SK-N-DZ (cell line): ENCODE data around the gene CASZ1.

Experiments used
- DNase-seq: peaks from one replicate; pipeline ENCODE4 v3.0.0-alpha.2; 2015; ENCODE audit warnings: low spot score

The CASZ1 gene

GRCh38 chr1:10610901-10611600 lies 185.4 kb downstream of the CASZ1 start:
- no peak for DNase-seq

- DNase-seq: no peak
These were observed 187.8 kb downstream of the CASZ1 start for GRCh38 chr1:10608690-10609089.

GRCh38 chr1:10607228-10607627 lies 189.2 kb downstream of the CASZ1 start:
- DNase-seq: no peak

- no peak for DNase-seq
These were observed 190.4 kb downstream of the CASZ1 start for GRCh38 chr1:10606064-10606463.

- no peak for DNase-seq
These were observed 191.5 kb downstream of the CASZ1 start for GRCh38 chr1:10604966-10605365.

GRCh38 chr1:10602936-10603335 lies 193.5 kb downstream of the CASZ1 start:
- no peak for DNase-seq

- DNase-seq: no peak
These were observed 194.9 kb downstream of the CASZ1 start for GRCh38 chr1:10601342-10602070.

GRCh38 chr1:10599194-10599861 lies 197.1 kb downstream of the CASZ1 start:
- DNase-seq: no peak

GRCh38 chr1:10598389-10598702 lies 198.1 kb downstream of the CASZ1 start:
- DNase-seq: no peak

GRCh38 chr1:10597492-10598388 lies 198.7 kb downstream of the CASZ1 start:
- DNase-seq: no peak

- no peak for DNase-seq
These were observed 199.7 kb downstream of the CASZ1 start for GRCh38 chr1:10596780-10597179.

- no peak for DNase-seq
These were observed 201.7 kb downstream of the CASZ1 start for GRCh38 chr1:10594595-10595223.

- DNase-seq: no peak
These were observed 202.7 kb downstream of the CASZ1 start for GRCh38 chr1:10593750-10594149.

- no peak for DNase-seq
These were observed 204.1 kb downstream of the CASZ1 start for GRCh38 chr1:10592373-10592772.

- no peak for DNase-seq
These were observed 205.4 kb downstream of the CASZ1 start for GRCh38 chr1:10591010-10591409.

GRCh38 chr1:10589074-10589473 lies 207.4 kb downstream of the CASZ1 start:
- no peak for DNase-seq

- no peak for DNase-seq
These were observed 207.8 kb downstream of the CASZ1 start for GRCh38 chr1:10588640-10589039.
